ENCODE data around the gene LHX4. TPM values are rescaled to one million over a fixed set of nuclear protein-coding genes. Genes with fewer than 3 reads are reported as not detected.

The LHX4 gene
- total RNA-seq, 2 donors from 2014 or later: 0.40 TPM; not detected in 1

DNA sequence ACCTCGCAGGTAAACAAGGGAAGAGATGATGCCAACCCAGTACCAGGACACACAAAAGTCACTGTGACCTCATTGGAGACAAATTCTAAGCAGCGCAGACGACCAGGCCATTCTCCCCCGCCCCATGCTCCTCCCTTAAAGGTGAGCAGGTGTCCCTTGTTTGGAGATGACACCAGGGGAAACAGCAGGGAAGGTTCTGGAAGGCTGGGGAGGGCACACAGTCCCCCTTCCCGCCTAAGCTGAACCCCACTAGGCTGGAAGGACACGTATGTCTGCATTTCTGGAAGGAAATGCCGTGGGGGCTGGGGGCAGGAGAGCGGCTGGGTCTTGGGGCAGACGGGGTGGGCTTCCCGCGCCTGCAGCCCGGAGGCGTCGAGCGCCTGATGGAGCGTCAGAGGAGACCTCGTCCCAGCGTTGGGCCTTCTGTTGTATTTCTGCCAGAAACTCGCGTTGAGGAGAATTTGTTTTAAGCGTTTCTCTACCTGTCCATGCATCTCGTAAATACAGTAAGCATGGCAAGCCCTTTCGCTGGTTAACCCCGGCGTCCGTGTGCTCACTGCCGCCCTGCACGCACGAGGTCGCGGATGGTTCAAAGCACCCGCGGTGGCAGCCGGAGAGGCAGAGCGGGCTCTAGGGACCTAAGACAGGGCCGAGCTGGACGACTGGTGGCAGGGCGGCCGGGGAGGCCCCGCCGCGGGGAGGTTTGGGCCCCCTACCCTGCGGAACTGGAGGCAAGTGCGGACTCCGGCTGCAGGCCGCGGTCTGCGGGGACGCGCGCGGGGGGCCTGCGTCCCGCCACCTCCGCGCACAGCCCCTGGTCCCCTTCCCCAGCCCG, 1.2 kb upstream of the LHX4 start:
- no peaks in the 10 kb centered on the region for H3K36me3 Mint-ChIP-seq (ENCODE audit: low read depth)
- no peaks in the 10 kb centered on the region for H3K9me3 Mint-ChIP-seq
- no peak for ATAC-seq (replicated peaks)

DNA sequence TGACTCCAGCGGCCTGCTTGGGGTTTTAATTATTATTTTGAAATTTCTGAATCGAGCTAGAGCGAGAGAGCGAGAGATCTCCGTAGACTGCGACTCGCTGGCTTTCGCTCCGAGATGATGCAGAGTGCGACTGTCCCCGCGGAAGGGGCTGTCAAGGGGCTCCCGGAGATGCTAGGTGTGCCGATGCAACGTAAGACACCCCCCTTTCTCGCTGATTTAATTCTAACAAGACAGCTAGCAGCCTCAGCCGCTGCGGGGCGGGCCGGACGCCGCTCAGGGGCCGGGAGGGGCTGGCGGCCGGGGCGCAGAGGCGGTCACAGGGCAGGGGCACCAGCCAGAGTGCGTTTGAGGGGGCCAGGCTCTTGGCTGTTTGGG, 339 bp downstream of the LHX4 start:
- Mint-ChIP-seq H3K36me3 (ENCODE audit: low read depth) (no peaks in the 10 kb centered on the region), H3K9me3 (no peaks in the 10 kb centered on the region), H3K4me3 (peak overlapping the region; percentile 64), H3K4me1 (no peaks in the 10 kb centered on the region), H3K27ac (no peak overlapping the region), H3K27me3 (peaks cover 47% of the 10 kb centered on the region)
- ATAC-seq (replicated peaks): peak; percentile 16

More for the DNA sequence above, 1.2 kb upstream of the LHX4 start:
- H3K4me3 Mint-ChIP-seq: peak overlapping the region; percentile 60
- peaks cover 50% of the 10 kb centered on the region for H3K27me3 Mint-ChIP-seq
- H3K4me1 Mint-ChIP-seq: no peaks in the 10 kb centered on the region
- H3K27ac Mint-ChIP-seq: no peak overlapping the region

- peaks cover 48% of the 10 kb centered on the region for H3K27me3 Mint-ChIP-seq
- no peaks in the 10 kb centered on the region for H3K9me3 Mint-ChIP-seq
- peak overlapping the region; percentile 64 for H3K4me3 Mint-ChIP-seq
- ATAC-seq (replicated peaks): peak; percentile 25
- no peaks in the 10 kb centered on the region for H3K4me1 Mint-ChIP-seq
- H3K27ac Mint-ChIP-seq: no peak overlapping the region
- H3K36me3 Mint-ChIP-seq (ENCODE audit: low read depth): no peaks in the 10 kb centered on the region
Observed at GRCh38 chr1:180230791-180231505, 884 bp downstream of the LHX4 start.

DNA sequence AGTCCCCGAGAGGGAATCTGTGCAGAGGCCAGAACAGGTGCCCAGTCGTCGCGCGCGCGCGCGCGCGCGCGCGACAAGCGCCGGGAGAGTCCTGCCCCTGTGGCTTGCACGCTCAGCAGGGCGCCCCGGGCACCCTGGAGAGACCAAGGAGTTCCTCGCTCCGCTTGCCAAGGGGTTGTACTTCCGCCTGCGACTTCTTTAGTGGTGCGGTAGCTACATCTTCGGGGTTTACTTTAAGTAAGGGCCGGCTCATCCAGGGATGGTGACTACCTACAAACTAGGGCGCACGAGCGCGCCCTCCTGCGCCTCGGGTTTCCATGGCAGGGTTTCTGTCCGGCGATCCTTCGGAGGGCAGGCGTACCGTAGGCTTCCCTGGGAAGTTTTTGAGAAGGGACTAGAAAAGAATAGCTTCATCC, 1.4 kb downstream of the LHX4 start:
- no peak for ATAC-seq (replicated peaks)
- peak overlapping the region; percentile 64 for H3K4me3 Mint-ChIP-seq
- H3K36me3 Mint-ChIP-seq (ENCODE audit: low read depth): no peaks in the 10 kb centered on the region
- no peaks in the 10 kb centered on the region for H3K9me3 Mint-ChIP-seq
- no peak overlapping the region for H3K27ac Mint-ChIP-seq
- H3K4me1 Mint-ChIP-seq: peaks cover 6% of the 10 kb centered on the region
- peaks cover 53% of the 10 kb centered on the region for H3K27me3 Mint-ChIP-seq

DNA sequence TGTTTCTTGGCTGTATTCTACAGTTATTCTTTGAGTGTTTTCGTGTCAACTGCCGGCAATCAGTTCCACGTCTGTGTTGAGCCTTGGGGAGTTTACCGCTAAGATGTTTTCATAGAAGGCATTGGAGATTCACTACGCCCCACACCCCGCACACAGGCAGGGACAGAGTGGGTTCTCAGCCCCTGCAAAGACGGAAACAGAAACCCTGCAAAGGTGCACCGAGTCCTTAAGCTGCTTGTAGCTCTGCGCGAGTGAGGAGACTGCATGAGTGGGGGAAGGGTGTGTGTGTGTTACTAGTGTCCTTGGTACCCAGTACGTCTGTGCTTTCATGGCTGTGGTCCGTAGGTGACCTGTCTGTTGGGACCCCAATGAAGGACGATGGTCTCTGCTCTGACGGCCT, 1.9 kb downstream of the LHX4 start:
- Mint-ChIP-seq H3K9me3 (no peaks in the 10 kb centered on the region), H3K36me3 (ENCODE audit: low read depth) (no peaks in the 10 kb centered on the region), H3K27me3 (peaks cover 55% of the 10 kb centered on the region), H3K4me1 (peaks cover 8% of the 10 kb centered on the region), H3K27ac (no peak overlapping the region), H3K4me3 (peak overlapping the region; percentile 64)
- ATAC-seq (replicated peaks): no peak

GRCh38 chr1:180232521-180233043, 2.5 kb downstream of the LHX4 start:
- H3K27ac Mint-ChIP-seq: no peak overlapping the region
- H3K9me3 Mint-ChIP-seq: no peaks in the 10 kb centered on the region
- peaks cover 59% of the 10 kb centered on the region for H3K27me3 Mint-ChIP-seq
- H3K4me3 Mint-ChIP-seq: peak overlapping the region; percentile 64
- H3K36me3 Mint-ChIP-seq (ENCODE audit: low read depth): no peaks in the 10 kb centered on the region
- ATAC-seq (replicated peaks): no peak
- peaks cover 8% of the 10 kb centered on the region for H3K4me1 Mint-ChIP-seq

- no peak overlapping the region for H3K27ac Mint-ChIP-seq
- no peaks in the 10 kb centered on the region for H3K9me3 Mint-ChIP-seq
- peaks cover 58% of the 10 kb centered on the region for H3K27me3 Mint-ChIP-seq
- no peak for ATAC-seq (replicated peaks)
- H3K4me3 Mint-ChIP-seq: peak overlapping the region; percentile 51
- no peaks in the 10 kb centered on the region for H3K36me3 Mint-ChIP-seq (ENCODE audit: low read depth)
- peaks cover 8% of the 10 kb centered on the region for H3K4me1 Mint-ChIP-seq
Observed at GRCh38 chr1:180233191-180234011, 3.3 kb downstream of the LHX4 start.

GRCh38 chr1:180234369-180235076, 4.5 kb downstream of the LHX4 start:
- Mint-ChIP-seq H3K27me3 (peaks cover 58% of the 10 kb centered on the region), H3K27ac (no peak overlapping the region), H3K36me3 (ENCODE audit: low read depth) (no peaks in the 10 kb centered on the region), H3K4me1 (peaks cover 8% of the 10 kb centered on the region), H3K4me3 (peak overlapping the region; percentile 51), H3K9me3 (no peaks in the 10 kb centered on the region)
- ATAC-seq (replicated peaks): no peak

DNA sequence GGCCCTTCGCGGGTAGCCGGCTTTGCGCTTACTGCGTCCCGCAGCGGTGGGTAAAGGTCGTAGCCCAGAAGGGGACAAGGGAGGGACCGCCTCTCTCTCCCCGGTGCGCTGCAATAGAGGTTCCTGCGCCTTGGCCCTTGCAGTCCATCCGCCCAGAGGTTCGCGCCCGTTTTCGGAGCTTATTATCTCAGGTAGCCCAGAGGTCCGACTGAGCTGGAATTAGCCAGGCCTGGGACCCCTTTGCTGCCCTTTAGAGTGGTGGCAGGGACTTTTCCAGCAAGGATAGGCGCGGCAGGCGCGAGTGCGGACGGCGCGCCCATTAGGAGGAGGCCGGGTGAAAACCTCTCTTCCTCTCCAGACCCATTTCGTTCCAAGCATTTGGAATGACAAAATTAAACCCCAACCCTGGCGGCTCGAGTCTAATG, 5.0 kb downstream of the LHX4 start:
- Mint-ChIP-seq H3K36me3 (ENCODE audit: low read depth) (no peaks in the 10 kb centered on the region), H3K27ac (no peak overlapping the region), H3K4me3 (peak overlapping the region; percentile 51), H3K27me3 (peaks cover 62% of the 10 kb centered on the region), H3K9me3 (no peaks in the 10 kb centered on the region), H3K4me1 (peaks cover 8% of the 10 kb centered on the region)
- ATAC-seq (replicated peaks): no peak

- peaks cover 66% of the 10 kb centered on the region for H3K27me3 Mint-ChIP-seq
- peaks cover 8% of the 10 kb centered on the region for H3K4me1 Mint-ChIP-seq
- no peak overlapping the region for H3K27ac Mint-ChIP-seq
- peak overlapping the region; percentile 51 for H3K4me3 Mint-ChIP-seq
- H3K9me3 Mint-ChIP-seq: no peaks in the 10 kb centered on the region
- H3K36me3 Mint-ChIP-seq (ENCODE audit: low read depth): no peaks in the 10 kb centered on the region
- no peak for ATAC-seq (replicated peaks)
Observed at GRCh38 chr1:180235502-180236239, 5.6 kb downstream of the LHX4 start.

- Mint-ChIP-seq H3K27me3 (peaks cover 70% of the 10 kb centered on the region), H3K36me3 (ENCODE audit: low read depth) (no peaks in the 10 kb centered on the region), H3K4me1 (peaks cover 8% of the 10 kb centered on the region), H3K9me3 (no peaks in the 10 kb centered on the region), H3K27ac (no peak overlapping the region), H3K4me3 (peak overlapping the region; percentile 51)
- no peak for ATAC-seq (replicated peaks)
Observed at GRCh38 chr1:180236698-180237509, 6.8 kb downstream of the LHX4 start.

DNA sequence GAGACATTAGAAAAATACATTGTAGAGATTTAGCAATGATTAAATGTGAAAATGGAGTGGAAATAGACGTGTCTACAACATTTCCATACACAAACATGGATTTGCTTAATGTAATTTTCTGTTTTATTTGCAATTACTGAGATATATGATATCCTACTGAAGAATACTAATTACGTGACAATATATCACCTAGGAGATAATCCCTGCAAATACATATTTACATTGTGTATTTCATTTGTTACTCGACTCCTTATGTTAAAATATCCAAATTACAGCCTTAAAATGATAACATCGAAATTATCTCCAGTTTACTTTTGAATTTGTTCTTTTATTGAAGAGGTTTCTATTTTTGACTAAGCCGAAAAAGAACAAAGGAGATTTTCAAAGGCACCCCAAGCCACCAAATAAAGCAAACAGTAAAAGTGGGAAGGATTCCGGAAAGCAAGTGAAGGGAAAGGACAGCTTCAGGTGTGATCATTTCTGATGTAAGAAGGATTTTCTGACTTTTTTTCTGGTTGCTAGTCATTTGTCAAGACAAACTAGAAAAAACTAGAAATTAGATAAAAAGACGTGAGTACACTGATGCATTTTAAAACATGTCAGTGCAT, 7.9 kb downstream of the LHX4 start:
- Mint-ChIP-seq H3K36me3 (ENCODE audit: low read depth) (no peaks in the 10 kb centered on the region), H3K27ac (no peak overlapping the region), H3K9me3 (no peaks in the 10 kb centered on the region), H3K27me3 (peaks cover 67% of the 10 kb centered on the region), H3K4me1 (peaks cover 8% of the 10 kb centered on the region), H3K4me3 (no peak overlapping the region)
- ATAC-seq (replicated peaks): no peak
